ENCODE data around the gene NSUN7.

The NSUN7 gene

GRCh38 chr4:40850496-40850895 is 100.7 kb downstream of the NSUN7 start:
- DNase-seq: no peak

- DNase-seq: no peak
Observed at GRCh38 chr4:40856277-40856839, 106.6 kb downstream of the NSUN7 start.

- peak; percentile 63 for DNase-seq
Observed at GRCh38 chr4:40856840-40857362, 107.1 kb downstream of the NSUN7 start.

GRCh38 chr4:40857956-40858355 is 108.2 kb downstream of the NSUN7 start:
- DNase-seq: peak; percentile 45 to 76

- no peak for DNase-seq
Observed at GRCh38 chr4:40858962-40859361, 109.2 kb downstream of the NSUN7 start.

Measured in Kasumi-1 (cell line).